Calu3 (cell line): ENCODE measurements around the gene RFX6. TPM values are rescaled to one million over a fixed set of nuclear protein-coding genes. Genes with fewer than 3 reads are reported as not detected.

Experiments
- BruUV-seq: library from RNA; stranded (reverse); fragments of 400-500 nt; replicated peaks from 2 replicates; lab custom pipeline; 2021; lab: Mats Ljungman, UMichigan
- CTCF ChIA-PET: fragments of 300-600 bp; sonication (Branson Sonifier 250); formaldehyde crosslinking; loops from one replicate; lab custom pipeline; 2022; ENCODE audit warnings: antibody characterized with exemption; lab: Charles Lee
- DNase-seq: peaks from one replicate; pipeline ENCODE4 v3.0.0; 2022
- H3K27ac Mint-ChIP-seq: one replicate; pipeline ENCODE4 v1.8.0; 2022; ENCODE audit warnings: mixed read lengths; ENCODE audit not compliant: unreplicated experiment
- H3K27me3 Mint-ChIP-seq: one replicate; pipeline ENCODE4 v1.8.0; 2022; ENCODE audit warnings: mixed read lengths; ENCODE audit not compliant: unreplicated experiment
- H3K36me3 Mint-ChIP-seq: one replicate; pipeline ENCODE4 v1.8.0; 2022; ENCODE audit warnings: mild to moderate bottlenecking, moderate library complexity, mixed read lengths; ENCODE audit not compliant: insufficient read depth, unreplicated experiment
- H3K4me1 Mint-ChIP-seq: one replicate; pipeline ENCODE4 v1.8.0; 2022; ENCODE audit warnings: mild to moderate bottlenecking, low read depth, mixed read lengths; ENCODE audit not compliant: unreplicated experiment
- H3K4me3 Mint-ChIP-seq: one replicate; pipeline ENCODE4 v1.8.0; 2022; ENCODE audit warnings: mild to moderate bottlenecking, low read depth, moderate library complexity, mixed read lengths; ENCODE audit not compliant: unreplicated experiment
- H3K9me3 Mint-ChIP-seq: one replicate; pipeline ENCODE4 v1.8.0; 2022; ENCODE audit warnings: low read depth, mixed read lengths; ENCODE audit not compliant: unreplicated experiment
- intact Hi-C: fragments of 100-400 bp; cut with micrococcal nuclease; formaldehyde crosslinking; loops from one replicate; pipeline ENCODE4 v1.10.0; 2022; ENCODE audit not compliant: unreplicated experiment
- total RNA-seq: library from RNA; stranded (reverse); gene quantifications from 2 replicates; pipeline ENCODE4 v1.2.3, GENCODE V29; 2022
- TF ChIP-seq, protein P1 (sequence below): fragments of 200-600 bp; IDR thresholded peaks from one replicate; pipeline ENCODE4 v1.8.0; 2022; ENCODE audit warnings: antibody characterized with exemption; ENCODE audit not compliant: unreplicated experiment

Gene RFX6
- total RNA-seq, 1 experiment from 2014 or later, result not detected

DNA sequence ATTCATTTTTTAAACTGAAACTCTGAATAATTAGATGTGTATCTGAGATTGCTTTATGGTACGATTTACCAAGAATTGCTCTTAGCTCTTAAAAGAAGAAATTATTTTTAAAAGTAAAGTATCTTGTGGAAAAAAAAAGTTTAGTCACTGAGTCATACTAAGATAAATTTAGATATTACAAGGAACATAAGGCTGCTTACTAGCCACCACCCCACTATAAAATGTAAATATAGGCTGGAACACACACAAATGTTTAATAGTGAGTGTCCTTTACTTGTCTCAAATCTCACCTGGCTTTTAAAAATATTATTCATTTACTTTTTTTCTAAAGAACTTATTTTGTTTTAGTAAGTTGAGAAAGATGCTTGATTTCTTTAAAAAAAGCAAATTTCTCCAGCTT lies 17.6 kb downstream of the RFX6 start:
- no peak for DNase-seq
- CTCF ChIA-PET, result interaction anchor here (0.9 kb wide), 1 partner anchor 58 kb away, joined by 3 read pairs; no protein-coding TSS in a partner anchor
- H3K4me3 Mint-ChIP-seq, result no peak overlapping the region
- no peaks in the 10 kb centered on the region for H3K36me3 Mint-ChIP-seq
- peaks cover 5% of the 10 kb centered on the region for H3K9me3 Mint-ChIP-seq
- H3K27me3 Mint-ChIP-seq, result no peaks in the 10 kb centered on the region
- no peak overlapping the region for H3K27ac Mint-ChIP-seq
- intact Hi-C loops, result no loop called here
- no peaks in the 10 kb centered on the region for H3K4me1 Mint-ChIP-seq
- BruUV-seq, result no TSS peak
- TF ChIP-seq, protein P1, sequence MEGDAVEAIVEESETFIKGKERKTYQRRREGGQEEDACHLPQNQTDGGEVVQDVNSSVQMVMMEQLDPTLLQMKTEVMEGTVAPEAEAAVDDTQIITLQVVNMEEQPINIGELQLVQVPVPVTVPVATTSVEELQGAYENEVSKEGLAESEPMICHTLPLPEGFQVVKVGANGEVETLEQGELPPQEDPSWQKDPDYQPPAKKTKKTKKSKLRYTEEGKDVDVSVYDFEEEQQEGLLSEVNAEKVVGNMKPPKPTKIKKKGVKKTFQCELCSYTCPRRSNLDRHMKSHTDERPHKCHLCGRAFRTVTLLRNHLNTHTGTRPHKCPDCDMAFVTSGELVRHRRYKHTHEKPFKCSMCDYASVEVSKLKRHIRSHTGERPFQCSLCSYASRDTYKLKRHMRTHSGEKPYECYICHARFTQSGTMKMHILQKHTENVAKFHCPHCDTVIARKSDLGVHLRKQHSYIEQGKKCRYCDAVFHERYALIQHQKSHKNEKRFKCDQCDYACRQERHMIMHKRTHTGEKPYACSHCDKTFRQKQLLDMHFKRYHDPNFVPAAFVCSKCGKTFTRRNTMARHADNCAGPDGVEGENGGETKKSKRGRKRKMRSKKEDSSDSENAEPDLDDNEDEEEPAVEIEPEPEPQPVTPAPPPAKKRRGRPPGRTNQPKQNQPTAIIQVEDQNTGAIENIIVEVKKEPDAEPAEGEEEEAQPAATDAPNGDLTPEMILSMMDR, result no peak

DNA sequence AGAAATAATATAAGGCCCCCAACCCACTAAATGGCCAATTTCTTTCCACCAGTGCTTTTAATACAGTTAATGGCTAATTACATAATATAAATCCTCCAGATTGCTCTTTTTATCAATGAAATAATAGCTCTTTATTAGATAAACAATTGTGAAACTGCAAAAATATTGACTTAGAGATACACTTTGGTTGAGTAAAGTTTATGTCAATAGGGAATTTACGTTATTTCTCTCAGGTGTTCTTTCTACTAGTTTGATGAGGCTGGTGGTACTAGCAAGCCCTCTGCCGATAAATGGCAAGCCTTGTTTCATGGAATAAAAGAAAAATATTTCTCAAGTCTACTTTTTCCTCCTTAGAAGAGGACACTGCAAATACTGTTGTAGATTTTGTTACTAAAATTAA lies 18.9 kb downstream of the RFX6 start:
- no peak overlapping the region for H3K27ac Mint-ChIP-seq
- CTCF ChIA-PET, result no interaction called here
- no peaks in the 10 kb centered on the region for H3K27me3 Mint-ChIP-seq
- no TSS peak for BruUV-seq
- H3K4me3 Mint-ChIP-seq, result no peak overlapping the region
- H3K4me1 Mint-ChIP-seq, result no peaks in the 10 kb centered on the region
- H3K36me3 Mint-ChIP-seq, result no peaks in the 10 kb centered on the region
- TF ChIP-seq, protein P1, result no peak
- peaks cover 5% of the 10 kb centered on the region for H3K9me3 Mint-ChIP-seq
- intact Hi-C loops, result no loop called here
- DNase-seq, result no peak

DNA sequence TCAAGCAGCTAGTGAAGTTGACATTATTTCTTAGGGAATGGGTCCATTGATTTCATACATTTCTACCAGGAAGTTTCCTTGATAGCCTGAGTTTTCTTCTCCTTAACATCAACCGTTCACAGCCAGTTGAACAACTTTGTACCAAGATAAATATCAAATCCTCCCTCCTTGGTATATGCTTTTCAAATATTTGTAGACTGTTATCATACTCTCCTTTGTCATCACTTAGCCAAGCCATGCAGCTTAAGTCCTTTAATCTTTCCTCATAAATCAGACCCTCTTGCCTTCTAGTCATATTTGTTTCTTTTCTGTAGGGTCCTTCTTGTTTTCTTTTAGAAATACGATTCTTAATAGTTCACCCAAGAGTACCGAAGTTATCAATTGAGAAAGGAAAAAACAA lies 25.6 kb downstream of the RFX6 start:
- TF ChIP-seq, protein P1, result no peak
- H3K27me3 Mint-ChIP-seq, result no peaks in the 10 kb centered on the region
- no peak for DNase-seq
- no peaks in the 10 kb centered on the region for H3K36me3 Mint-ChIP-seq
- no peaks in the 10 kb centered on the region for H3K4me1 Mint-ChIP-seq
- BruUV-seq, result no TSS peak
- intact Hi-C loops, result no loop called here
- no peak overlapping the region for H3K4me3 Mint-ChIP-seq
- CTCF ChIA-PET, result no interaction called here
- peaks cover 6% of the 10 kb centered on the region for H3K9me3 Mint-ChIP-seq
- no peak overlapping the region for H3K27ac Mint-ChIP-seq

DNA sequence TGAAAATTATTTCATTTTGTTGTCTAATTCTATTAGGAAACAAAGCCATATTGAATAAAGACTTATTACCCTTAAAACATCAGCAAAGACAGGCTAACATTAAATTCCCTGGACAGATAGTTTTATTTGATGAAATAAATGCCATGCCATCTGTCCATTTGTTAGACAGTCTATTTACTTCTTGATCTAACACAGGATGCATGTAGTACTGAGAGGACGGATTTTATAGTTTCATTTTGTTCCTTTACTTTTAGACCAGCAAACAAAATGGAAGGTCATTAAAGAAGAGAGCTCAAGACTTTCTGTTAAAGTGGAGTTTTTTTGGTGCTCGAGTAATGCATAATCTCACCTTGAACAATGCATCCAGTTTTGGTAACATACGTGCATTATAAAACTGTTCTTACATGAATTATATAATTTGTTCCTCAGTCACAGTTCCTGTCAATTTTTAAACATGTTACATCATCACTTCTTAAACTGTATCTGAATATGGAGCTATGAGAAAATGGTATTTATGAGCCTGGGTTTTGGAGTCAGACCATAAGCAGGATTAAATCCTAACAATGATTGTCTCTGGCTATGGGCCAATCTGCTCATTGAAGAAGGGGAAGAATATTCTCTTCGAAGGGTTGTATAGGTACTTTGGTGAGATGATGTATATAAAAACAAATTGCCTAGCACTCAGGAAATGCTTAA lies 46.0 kb downstream of the RFX6 start:
- TF ChIP-seq, protein P1, result no peak
- no peak overlapping the region for H3K27ac Mint-ChIP-seq
- intact Hi-C loops, result no loop called here
- no peak overlapping the region for H3K4me3 Mint-ChIP-seq
- no peaks in the 10 kb centered on the region for H3K9me3 Mint-ChIP-seq
- peaks cover 8% of the 10 kb centered on the region for H3K4me1 Mint-ChIP-seq
- no peaks in the 10 kb centered on the region for H3K36me3 Mint-ChIP-seq
- BruUV-seq, result no TSS peak
- H3K27me3 Mint-ChIP-seq, result no peaks in the 10 kb centered on the region
- CTCF ChIA-PET, result no interaction called here
- DNase-seq, result no peak
